ENCODE measurements around the gene SP6. TPM values are rescaled to one million over a fixed set of nuclear protein-coding genes. Genes with fewer than 3 reads are reported as not detected.

The SP6 gene
- total RNA-seq, 1 donor from 2014 or later: under 0.01 TPM

DNA sequence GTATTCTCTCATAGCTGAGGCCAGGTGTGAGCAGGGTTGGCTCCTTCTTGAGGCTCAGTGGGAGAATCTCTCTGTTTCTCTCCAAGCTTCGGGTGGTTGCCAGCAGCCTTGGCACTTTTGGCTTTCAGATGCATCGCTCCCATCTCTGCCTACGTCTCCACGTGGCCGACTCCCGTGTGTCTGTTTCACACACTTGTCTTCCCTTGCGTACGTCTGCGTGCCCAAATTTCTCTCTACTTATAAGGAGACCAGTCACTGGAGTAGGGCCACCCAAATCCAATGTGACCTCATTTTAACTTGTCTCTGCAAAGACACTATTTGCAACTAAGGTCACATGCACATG lies 44.1 kb downstream of the SP6 start:
- Histone ChIP-seq H3K36me3 (ENCODE audit: control insufficient read depth in 3 of 3, insufficient read depth in 3 of 3, low read length in 3 of 3) (peaks cover 30 to 43% (median 32%) of the 10 kb centered on the region in 3 donors), H3K4me3 (ENCODE audit: low read length in 3 of 3) (no peak overlapping the region), H3K9ac (ENCODE audit: low read depth in 1 of 3, low read length in 3 of 3) (peak overlapping the region in 1 of 3 donors; percentile 2), H3K9me3 (ENCODE audit: control insufficient read depth in 3 of 3, low read length in 3 of 3) (no peaks in the 10 kb centered on the region), H3K27me3 (ENCODE audit: control insufficient read depth in 3 of 3, insufficient read depth in 3 of 3, low read length in 3 of 3) (no peaks in the 10 kb centered on the region), H3K27ac (ENCODE audit: low read depth, low read length) (peak overlapping the region; percentile 92), H3K4me1 (ENCODE audit: control insufficient read depth in 3 of 3, insufficient read depth in 3 of 3, low read length in 3 of 3) (peaks cover 20 to 62% (median 23%) of the 10 kb centered on the region in 3 donors)

DNA sequence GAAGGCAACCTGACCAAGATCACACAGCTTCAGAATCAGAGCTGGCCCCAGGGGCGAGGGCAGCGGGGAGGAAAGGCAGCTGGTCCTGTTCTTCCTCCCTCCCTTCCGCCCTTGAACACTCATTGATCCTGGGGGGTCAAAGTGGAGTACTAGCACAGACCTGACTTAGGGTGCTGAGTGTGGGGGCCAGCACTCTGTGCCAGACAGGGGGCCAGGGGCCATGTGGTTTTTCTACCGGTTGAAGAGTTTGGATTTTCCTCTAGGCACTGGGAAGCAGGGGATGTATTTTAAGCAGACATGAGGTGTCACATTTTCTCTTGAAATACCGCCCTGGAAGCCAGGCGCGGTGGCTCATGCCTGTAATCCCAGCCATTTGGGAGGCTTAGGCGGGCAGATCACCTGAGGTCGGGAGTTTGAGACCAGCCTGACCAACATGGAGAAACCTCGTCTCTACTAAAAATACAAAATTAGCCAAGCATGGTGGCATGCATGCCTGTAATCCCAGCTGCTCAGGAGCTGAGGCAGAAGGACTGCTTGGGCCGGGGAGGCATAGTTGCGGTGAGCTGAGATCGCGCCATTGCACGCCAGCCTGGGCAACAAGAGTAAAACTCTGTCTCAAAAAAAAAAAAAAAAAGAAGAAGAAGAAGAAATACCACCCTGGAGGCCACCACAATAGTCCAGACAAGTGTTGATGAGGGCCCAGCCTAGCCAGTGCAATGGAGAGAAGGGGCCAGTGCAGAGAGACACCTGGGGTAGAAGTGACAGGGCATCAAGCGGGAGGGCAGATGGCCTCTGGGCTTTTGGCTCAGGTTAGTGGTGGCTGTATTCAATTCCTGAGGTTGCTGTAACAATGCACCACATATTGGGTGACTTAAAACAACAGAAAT lies 44.7 kb downstream of the SP6 start:
- H3K9ac ChIP-seq (ENCODE audit: low read depth in 1 of 3, low read length in 3 of 3): peak overlapping the region in 2 of 3 donors; percentile 54 to 59
- H3K9me3 ChIP-seq (ENCODE audit: control insufficient read depth in 3 of 3, low read length in 3 of 3): no peaks in the 10 kb centered on the region
- peaks cover 16 to 56% (median 23%) of the 10 kb centered on the region in 3 donors for H3K4me1 ChIP-seq (ENCODE audit: control insufficient read depth in 3 of 3, insufficient read depth in 3 of 3, low read length in 3 of 3)
- H3K27ac ChIP-seq (ENCODE audit: low read depth, low read length): peak overlapping the region; percentile 92
- H3K27me3 ChIP-seq (ENCODE audit: control insufficient read depth in 3 of 3, insufficient read depth in 3 of 3, low read length in 3 of 3): no peaks in the 10 kb centered on the region
- H3K4me3 ChIP-seq (ENCODE audit: low read length in 3 of 3): peak overlapping the region in 1 of 3 donors; percentile 35
- H3K36me3 ChIP-seq (ENCODE audit: control insufficient read depth in 3 of 3, insufficient read depth in 3 of 3, low read length in 3 of 3): peaks cover 28 to 37% (median 29%) of the 10 kb centered on the region in 3 donors

DNA sequence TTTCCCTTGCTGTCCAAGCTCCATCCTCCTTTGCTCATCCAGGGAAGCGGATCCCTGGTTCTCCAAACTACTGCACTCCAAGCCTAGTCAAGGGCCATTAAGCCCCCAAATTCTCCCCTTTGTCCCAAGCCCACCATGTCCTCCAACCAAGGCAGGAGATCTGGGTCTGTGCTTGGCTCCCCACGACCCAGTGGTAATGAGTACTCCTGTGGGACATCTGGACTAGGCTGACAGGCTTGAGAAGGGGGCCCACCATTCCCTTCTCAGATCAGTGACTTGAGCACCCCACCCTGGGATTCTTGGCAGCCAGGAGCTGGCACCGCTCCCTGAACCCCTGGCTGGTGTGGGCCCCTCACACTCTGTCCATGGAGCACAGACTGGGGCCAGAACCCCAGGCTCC lies 46.5 kb downstream of the SP6 start:
- Histone ChIP-seq H3K27me3 (ENCODE audit: control insufficient read depth in 3 of 3, insufficient read depth in 3 of 3, low read length in 3 of 3) (no peaks in the 10 kb centered on the region), H3K36me3 (ENCODE audit: control insufficient read depth in 3 of 3, insufficient read depth in 3 of 3, low read length in 3 of 3) (peaks cover 20 to 27% (median 25%) of the 10 kb centered on the region in 3 donors), H3K4me3 (ENCODE audit: low read length in 3 of 3) (no peak overlapping the region), H3K4me1 (ENCODE audit: control insufficient read depth in 3 of 3, insufficient read depth in 3 of 3, low read length in 3 of 3) (peaks cover 15 to 39% (median 23%) of the 10 kb centered on the region in 3 donors), H3K9me3 (ENCODE audit: control insufficient read depth in 3 of 3, low read length in 3 of 3) (no peaks in the 10 kb centered on the region), H3K27ac (ENCODE audit: low read depth, low read length) (no peak overlapping the region), H3K9ac (ENCODE audit: low read depth in 1 of 3, low read length in 3 of 3) (no peak overlapping the region)

DNA sequence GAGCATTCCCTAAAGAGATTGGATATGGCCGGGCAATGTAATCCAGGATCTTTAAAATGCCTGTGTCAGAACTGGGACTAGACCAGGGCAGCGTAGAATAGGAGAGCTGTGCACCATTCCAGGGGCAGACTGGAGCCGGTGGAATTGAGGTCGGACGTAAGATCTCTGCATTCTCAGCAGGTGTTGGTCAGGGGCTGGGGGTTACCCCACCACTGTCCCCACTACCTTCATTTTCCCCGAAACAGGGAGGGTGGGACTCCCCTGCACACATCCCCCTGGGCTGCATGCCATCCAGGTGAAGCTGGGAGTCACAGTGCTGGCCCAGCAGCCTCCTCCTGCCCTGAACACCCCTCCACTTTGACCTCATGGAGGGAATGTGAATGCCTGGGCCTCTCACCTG lies 47.2 kb downstream of the SP6 start:
- Histone ChIP-seq H3K9me3 (ENCODE audit: control insufficient read depth in 3 of 3, low read length in 3 of 3) (no peaks in the 10 kb centered on the region), H3K4me1 (ENCODE audit: control insufficient read depth in 3 of 3, insufficient read depth in 3 of 3, low read length in 3 of 3) (peaks cover 15 to 35% (median 23%) of the 10 kb centered on the region in 3 donors), H3K27me3 (ENCODE audit: control insufficient read depth in 3 of 3, insufficient read depth in 3 of 3, low read length in 3 of 3) (no peaks in the 10 kb centered on the region), H3K4me3 (ENCODE audit: low read length in 3 of 3) (no peak overlapping the region), H3K9ac (ENCODE audit: low read depth in 1 of 3, low read length in 3 of 3) (no peak overlapping the region), H3K27ac (ENCODE audit: low read depth, low read length) (no peak overlapping the region), H3K36me3 (ENCODE audit: control insufficient read depth in 3 of 3, insufficient read depth in 3 of 3, low read length in 3 of 3) (peaks cover 13 to 20% (median 18%) of the 10 kb centered on the region in 3 donors)

DNA sequence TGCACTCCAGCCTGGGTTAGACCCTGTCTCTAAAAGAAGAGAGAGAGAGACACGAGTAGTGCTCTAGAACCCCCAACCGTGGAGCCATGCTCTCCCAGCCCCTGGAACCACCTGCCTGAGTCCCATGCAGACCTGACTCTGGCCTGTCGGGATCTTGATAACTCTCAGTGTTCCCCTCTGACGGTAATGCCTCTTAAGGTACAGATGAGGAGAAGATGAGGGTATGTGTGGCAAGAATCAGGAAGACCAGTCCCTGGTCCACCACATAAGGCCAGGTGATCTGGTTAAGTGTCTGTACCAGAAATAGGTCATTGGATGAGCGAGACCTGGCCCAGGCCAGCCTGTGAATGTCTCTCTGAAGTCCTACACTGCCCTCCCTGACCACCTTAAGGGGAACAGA lies 47.8 kb downstream of the SP6 start:
- Histone ChIP-seq H3K9me3 (ENCODE audit: control insufficient read depth in 3 of 3, low read length in 3 of 3) (no peaks in the 10 kb centered on the region), H3K36me3 (ENCODE audit: control insufficient read depth in 3 of 3, insufficient read depth in 3 of 3, low read length in 3 of 3) (peaks cover 7 to 14% (median 12%) of the 10 kb centered on the region in 3 donors), H3K27ac (ENCODE audit: low read depth, low read length) (no peak overlapping the region), H3K27me3 (ENCODE audit: control insufficient read depth in 3 of 3, insufficient read depth in 3 of 3, low read length in 3 of 3) (no peaks in the 10 kb centered on the region), H3K4me3 (ENCODE audit: low read length in 3 of 3) (no peak overlapping the region), H3K4me1 (ENCODE audit: control insufficient read depth in 3 of 3, insufficient read depth in 3 of 3, low read length in 3 of 3) (peaks cover 15 to 33% (median 23%) of the 10 kb centered on the region in 3 donors), H3K9ac (ENCODE audit: low read depth in 1 of 3, low read length in 3 of 3) (no peak overlapping the region)

DNA sequence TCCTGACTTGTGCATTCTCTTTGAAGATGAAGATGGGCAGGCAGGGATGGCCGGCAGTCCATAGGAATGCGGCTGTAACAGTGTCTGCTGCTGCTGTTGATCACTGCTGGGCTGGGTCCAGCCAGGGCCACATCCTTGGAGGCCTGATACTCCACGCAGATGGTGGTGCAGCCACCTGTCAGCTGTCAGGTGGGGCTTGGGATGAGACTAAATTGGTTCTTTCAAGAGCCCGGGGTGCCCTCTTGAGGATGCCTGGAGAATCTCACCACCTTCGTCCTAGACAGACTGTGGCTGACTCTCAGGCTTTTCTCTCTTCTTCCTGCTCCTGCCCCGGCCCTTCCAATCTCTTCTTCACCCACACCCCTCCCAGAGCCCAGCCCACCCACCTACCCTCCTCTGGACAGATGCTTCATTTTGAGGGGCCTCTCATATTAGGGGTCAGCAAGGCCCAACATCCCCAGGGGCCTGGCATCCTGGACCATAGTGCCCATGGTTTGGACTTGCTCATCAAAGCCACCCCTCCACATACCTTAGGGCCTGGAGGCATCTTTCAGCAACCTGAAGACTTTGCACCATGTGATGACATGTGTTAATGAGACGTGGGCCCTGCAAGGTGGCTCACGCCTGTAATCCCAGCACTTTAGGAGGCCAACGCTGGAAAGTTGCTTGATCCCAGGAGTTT lies 48.5 kb downstream of the SP6 start:
- Histone ChIP-seq H3K9me3 (ENCODE audit: control insufficient read depth in 3 of 3, low read length in 3 of 3) (no peaks in the 10 kb centered on the region), H3K4me1 (ENCODE audit: control insufficient read depth in 3 of 3, insufficient read depth in 3 of 3, low read length in 3 of 3) (peaks cover 15 to 26% (median 19%) of the 10 kb centered on the region in 3 donors), H3K4me3 (ENCODE audit: low read length in 3 of 3) (no peak overlapping the region), H3K36me3 (ENCODE audit: control insufficient read depth in 3 of 3, insufficient read depth in 3 of 3, low read length in 3 of 3) (peaks cover under 1 to 7% (median 5%) of the 10 kb centered on the region in 3 donors), H3K9ac (ENCODE audit: low read depth in 1 of 3, low read length in 3 of 3) (no peak overlapping the region), H3K27me3 (ENCODE audit: control insufficient read depth in 3 of 3, insufficient read depth in 3 of 3, low read length in 3 of 3) (no peaks in the 10 kb centered on the region), H3K27ac (ENCODE audit: low read depth, low read length) (no peak overlapping the region)

DNA sequence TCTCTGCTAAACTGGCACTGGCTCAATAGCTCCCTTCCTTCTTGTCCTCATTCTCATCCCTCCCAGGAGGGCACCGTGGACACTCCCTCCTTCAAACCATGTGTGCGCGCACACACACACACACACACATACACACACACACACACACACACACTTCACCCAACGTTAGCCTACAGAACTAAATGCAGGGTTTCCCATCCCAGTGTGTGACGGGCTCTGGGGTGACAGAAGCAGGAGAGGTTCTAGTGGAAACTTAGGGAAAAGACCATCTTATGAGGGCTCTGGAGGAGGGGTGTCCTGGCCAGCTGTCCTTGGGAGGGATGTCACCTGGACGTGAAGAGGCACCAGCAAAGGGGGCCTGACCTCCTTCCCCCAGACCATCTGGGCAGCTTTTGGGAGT lies 49.1 kb downstream of the SP6 start:
- Histone ChIP-seq H3K27ac (ENCODE audit: low read depth, low read length) (no peak overlapping the region), H3K9ac (ENCODE audit: low read depth in 1 of 3, low read length in 3 of 3) (no peak overlapping the region)

DNA sequence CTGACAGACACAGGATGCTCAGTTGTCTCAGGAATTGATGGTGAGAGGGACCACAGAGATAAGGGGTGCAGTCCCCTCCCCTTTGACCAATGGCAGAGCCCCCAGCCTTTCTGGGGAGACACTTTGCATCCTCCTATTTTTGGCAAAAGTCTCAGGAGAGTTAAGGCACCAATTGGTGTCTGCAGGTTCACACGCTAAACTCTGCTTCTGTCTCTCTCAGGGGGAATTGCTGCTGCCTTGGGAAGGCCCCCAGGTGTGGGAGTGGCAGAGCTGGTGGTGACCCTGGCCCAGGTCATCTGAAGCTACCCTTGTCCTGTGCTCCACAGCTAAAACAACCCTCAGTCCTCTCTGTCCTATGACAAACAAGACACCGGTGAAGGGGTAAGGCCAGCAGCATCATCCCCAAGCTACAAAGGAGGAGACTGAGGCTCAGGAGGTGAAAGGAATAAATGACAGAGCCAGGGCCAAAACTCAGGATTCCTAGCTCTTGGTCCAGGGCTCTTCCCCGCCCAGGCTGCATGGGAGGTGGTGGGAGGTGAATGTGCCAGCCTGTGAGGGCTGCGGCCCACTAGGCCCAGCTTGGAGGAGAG lies 49.7 kb downstream of the SP6 start:
- no peaks in the 10 kb centered on the region for H3K9me3 ChIP-seq (ENCODE audit: control insufficient read depth in 3 of 3, low read length in 3 of 3)
- no peak overlapping the region for H3K27ac ChIP-seq (ENCODE audit: low read depth, low read length)
- H3K4me3 ChIP-seq (ENCODE audit: low read length in 3 of 3): no peak overlapping the region
- H3K36me3 ChIP-seq (ENCODE audit: control insufficient read depth in 3 of 3, insufficient read depth in 3 of 3, low read length in 3 of 3): no peaks in the 10 kb centered on the region
- peaks cover 6 to 14% (median 8%) of the 10 kb centered on the region in 3 donors for H3K4me1 ChIP-seq (ENCODE audit: control insufficient read depth in 3 of 3, insufficient read depth in 3 of 3, low read length in 3 of 3)
- H3K9ac ChIP-seq (ENCODE audit: low read depth in 1 of 3, low read length in 3 of 3): no peak overlapping the region
- H3K27me3 ChIP-seq (ENCODE audit: control insufficient read depth in 3 of 3, insufficient read depth in 3 of 3, low read length in 3 of 3): no peaks in the 10 kb centered on the region

More for the DNA sequence above, 49.1 kb downstream of the SP6 start:
- H3K36me3 ChIP-seq (ENCODE audit: control insufficient read depth in 3 of 3, insufficient read depth in 3 of 3, low read length in 3 of 3): peaks cover 0 to 2% (median 0%) of the 10 kb centered on the region in 3 donors
- H3K9me3 ChIP-seq (ENCODE audit: control insufficient read depth in 3 of 3, low read length in 3 of 3): no peaks in the 10 kb centered on the region
- H3K27me3 ChIP-seq (ENCODE audit: control insufficient read depth in 3 of 3, insufficient read depth in 3 of 3, low read length in 3 of 3): no peaks in the 10 kb centered on the region
- H3K4me1 ChIP-seq (ENCODE audit: control insufficient read depth in 3 of 3, insufficient read depth in 3 of 3, low read length in 3 of 3): peaks cover 10 to 20% (median 13%) of the 10 kb centered on the region in 3 donors
- H3K4me3 ChIP-seq (ENCODE audit: low read length in 3 of 3): no peak overlapping the region

DNA sequence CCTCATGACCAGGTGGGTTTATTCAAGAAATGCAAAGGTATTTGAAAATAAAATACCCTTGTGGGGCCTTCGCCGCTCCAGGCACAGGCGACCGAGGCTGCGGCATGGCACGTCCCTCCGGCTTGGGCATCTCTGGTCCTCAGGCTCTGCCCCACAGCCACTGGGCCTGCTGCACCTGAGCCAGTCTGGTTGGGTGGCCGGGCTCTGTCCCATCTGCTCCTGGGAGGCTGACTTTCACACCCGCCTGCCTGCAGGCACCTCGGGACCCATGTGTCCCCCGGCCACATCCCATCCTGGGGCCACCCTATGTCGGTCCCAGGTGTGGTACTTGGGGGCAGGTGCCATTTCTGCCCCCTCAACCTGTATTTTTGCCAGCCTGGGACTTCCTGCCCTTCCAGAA lies 50.3 kb downstream of the SP6 start:
- H3K4me1 ChIP-seq (ENCODE audit: control insufficient read depth in 3 of 3, insufficient read depth in 3 of 3, low read length in 3 of 3): peaks cover 3 to 8% (median 4%) of the 10 kb centered on the region in 3 donors
- no peak overlapping the region for H3K4me3 ChIP-seq (ENCODE audit: low read length in 3 of 3)
- H3K9ac ChIP-seq (ENCODE audit: low read depth in 1 of 3, low read length in 3 of 3): no peak overlapping the region
- H3K27ac ChIP-seq (ENCODE audit: low read depth, low read length): no peak overlapping the region
- no peaks in the 10 kb centered on the region for H3K27me3 ChIP-seq (ENCODE audit: control insufficient read depth in 3 of 3, insufficient read depth in 3 of 3, low read length in 3 of 3)
- no peaks in the 10 kb centered on the region for H3K36me3 ChIP-seq (ENCODE audit: control insufficient read depth in 3 of 3, insufficient read depth in 3 of 3, low read length in 3 of 3)
- no peaks in the 10 kb centered on the region for H3K9me3 ChIP-seq (ENCODE audit: control insufficient read depth in 3 of 3, low read length in 3 of 3)
